ENCODE results near the gene TCF3. TPM values are rescaled to one million over a fixed set of nuclear protein-coding genes. Genes with fewer than 3 reads are reported as not detected.

The TCF3 gene
- total RNA-seq, 1 experiment from 2014 or later, result 208 TPM

GRCh38 chr19:1672038-1672768 lies 19.8 kb upstream of the TCF3 start:
- RAD21 ChIA-PET (ENCODE audit: low non-redundant PET in 1 of 2, low total read pairs in 2 of 2, uncharacterized antibody in 2 of 2, unreplicated experiment in 2 of 2), result interaction anchor here (0.7 to 1.3 kb wide), 6 partner anchors 75 to 154 kb away, joined by 3 to 9 read pairs (median 4); no protein-coding TSS in a partner anchor
- ATAC-seq, result peak; percentile 71
- H3K4me2 ChIP-seq (ENCODE audit: low read length), result peak overlapping the region; percentile 80
- H3K9ac ChIP-seq (ENCODE audit: low read length), result peak overlapping the region; percentile 47
- POLR2A ChIA-PET, result interaction anchor here (0.6 to 1.6 kb wide), 3 partner anchors 75 to 126 kb away, joined by 3 to 6 read pairs (median 3); no protein-coding TSS in a partner anchor
- no peaks in the 10 kb centered on the region for H4K20me1 ChIP-seq (ENCODE audit: insufficient read depth)
- peak overlapping the region; percentile 37 to 48 for H3K4me3 ChIP-seq (replicated peaks in 1 of 2; ENCODE audit: low read depth in 1 of 2, low read length in 2 of 2)
- H3K79me2 ChIP-seq (ENCODE audit: insufficient read depth, low read length), result no peaks in the 10 kb centered on the region
- H3K4me1 ChIP-seq (ENCODE audit: control insufficient read depth in 1 of 2, insufficient read depth in 2 of 2, low read length in 2 of 2), result peaks cover 4 to 47% of the 10 kb centered on the region in 2 experiments; a peak in 3 of 4 replicates
- H3K27me3 ChIP-seq (ENCODE audit: insufficient read depth, low read length), result no peaks in the 10 kb centered on the region
- no peak for DNase-seq (ENCODE audit: low read depth, low spot score)
- H2AFZ ChIP-seq (ENCODE audit: low read depth, low read length, poor library complexity, severe bottlenecking), result peak overlapping the region; percentile 24
- no peaks in the 10 kb centered on the region for H3K9me2 ChIP-seq (ENCODE audit: insufficient read depth)
- peak overlapping the region; percentile 60 for H3K27ac ChIP-seq (ENCODE audit: low read depth, low read length)
- CTCF ChIA-PET, result interaction anchor here (0.6 to 4.3 kb wide), 18 partner anchors 9 to 154 kb away, joined by 3 to 38 read pairs (median 4); no protein-coding TSS in a partner anchor
- H3K36me3 ChIP-seq (ENCODE audit: control insufficient read depth in 1 of 2, insufficient read depth in 2 of 2, low read length in 2 of 2), result no peaks in the 10 kb centered on the region
- BruUV-seq (replicated peaks), result no TSS peak
- TF ChIP-seq JUND (IDR thresholded peaks at IDR 0.05) (no peak), ZBTB33 (IDR thresholded peaks at IDR 0.05; ENCODE audit: extremely low read depth, insufficient replicate concordance, low read length) (peak; percentile 11), YY1 (IDR thresholded peaks at IDR 0.05; ENCODE audit: extremely low read depth, insufficient replicate concordance, low read depth, low read length) (peak; percentile 7), ZNF274 (IDR thresholded peaks at IDR 0.05; ENCODE audit: low read depth, low read length) (no peak), SIN3A (IDR thresholded peaks at IDR 0.05; ENCODE audit: low read depth) (no peak), CBX3 (IDR thresholded peaks at IDR 0.05; ENCODE audit: low read depth) (peak; percentile 78), CTCF (IDR thresholded peaks at IDR 0.05 in 2 of 3, conservative IDR thresholded peaks at IDR 0.05 in 1 of 3; ENCODE audit: borderline replicate concordance in 1 of 3, insufficient read depth in 1 of 3, low read depth in 2 of 3, low read length in 2 of 3) (peak; percentile 67 to 97 (median 83)), RAD21 (IDR thresholded peaks at IDR 0.05; ENCODE audit: low read depth) (peak; percentile 96), REST (IDR thresholded peaks at IDR 0.05; ENCODE audit: low read depth) (no peak), EZH2 (IDR thresholded peaks at IDR 0.05) (no peak), ZFX (IDR thresholded peaks at IDR 0.05) (no peak), MAX (IDR thresholded peaks at IDR 0.05) (peak; percentile 98), EZH2phosphoT487 (IDR thresholded peaks at IDR 0.05; ENCODE audit: borderline replicate concordance) (no peak), EGR1 (IDR thresholded peaks at IDR 0.05; ENCODE audit: low read depth) (no peak), ATF3 (IDR thresholded peaks at IDR 0.05) (no peak)
- intact Hi-C loops (cut with micrococcal nuclease), result loop anchor here (1.0 to 5.0 kb wide), 5 partner anchors 75 to 140 kb away; partner anchors contain the start of gene ATP8B3
- no peaks in the 10 kb centered on the region for H3K9me3 ChIP-seq (ENCODE audit: control insufficient read depth in 1 of 2, insufficient read depth in 1 of 2, low read depth in 1 of 2, low read length in 2 of 2)

All from HCT116 (cell line).